Stimulated activated CD4-positive, alpha-beta T cell treated with anti-CD3 and anti-CD28 coated beads, Interleukin-1b, Interleukin-23, amount 100 ng/mL, for 1 hour (primary cell): ENCODE measurements around the gene RUBCN.
"Not testable (repeated sequence)": the region's sequence is repeated elsewhere in the genome, so short reads cannot be mapped to it uniquely, and the experiment has no call there.

Experiments
- DNase-seq, 2 donors: peaks; one replicate each; pipeline ENCODE4 v3.0.0-alpha.2; 2020; ENCODE audit warnings: low read depth in 2 of 2

RUBCN gene

GRCh38 chr3:197685546-197685945 is 51.2 kb downstream of the RUBCN start:
- DNase-seq: no peak

DNA sequence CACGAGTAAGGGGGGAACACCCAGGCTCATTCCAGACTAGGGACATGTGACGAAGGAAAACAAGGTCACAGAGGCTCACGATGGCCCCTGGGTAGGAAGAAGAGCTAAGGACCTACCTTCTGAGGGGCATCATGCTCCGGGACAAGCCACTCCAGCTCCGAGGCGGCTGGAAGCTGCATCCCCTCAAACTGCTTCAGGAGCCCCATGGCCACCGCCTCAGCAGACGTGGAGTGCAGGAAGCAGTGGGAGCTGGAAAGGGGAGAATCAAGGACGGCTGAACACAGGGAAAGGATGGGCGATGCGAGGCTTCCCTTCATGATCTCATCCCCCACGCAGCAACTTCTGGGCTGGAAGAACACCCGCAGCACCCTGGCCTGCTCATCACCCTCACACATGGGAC is 53.5 kb downstream of the RUBCN start:
- DNase-seq: no peak

DNA sequence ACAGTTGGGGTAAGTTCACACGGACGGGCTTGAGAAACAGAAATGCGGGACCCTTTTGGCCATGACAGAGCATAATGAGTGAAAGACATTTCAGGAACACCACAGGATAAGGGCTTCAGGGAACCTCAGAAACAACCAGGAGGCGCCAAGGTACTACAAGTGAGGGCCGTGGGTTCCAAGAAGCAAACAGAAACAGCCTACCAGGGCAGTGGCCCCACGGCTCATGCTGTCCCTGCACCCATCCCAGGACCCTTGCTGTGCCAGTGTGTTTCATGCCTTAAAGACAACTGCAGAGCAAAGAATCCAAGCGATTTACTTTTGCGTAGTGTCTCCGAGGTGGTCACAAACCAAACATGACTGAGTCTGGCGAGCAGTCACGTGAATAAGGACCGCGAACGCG is 54.0 kb downstream of the RUBCN start:
- no peak for DNase-seq

DNA sequence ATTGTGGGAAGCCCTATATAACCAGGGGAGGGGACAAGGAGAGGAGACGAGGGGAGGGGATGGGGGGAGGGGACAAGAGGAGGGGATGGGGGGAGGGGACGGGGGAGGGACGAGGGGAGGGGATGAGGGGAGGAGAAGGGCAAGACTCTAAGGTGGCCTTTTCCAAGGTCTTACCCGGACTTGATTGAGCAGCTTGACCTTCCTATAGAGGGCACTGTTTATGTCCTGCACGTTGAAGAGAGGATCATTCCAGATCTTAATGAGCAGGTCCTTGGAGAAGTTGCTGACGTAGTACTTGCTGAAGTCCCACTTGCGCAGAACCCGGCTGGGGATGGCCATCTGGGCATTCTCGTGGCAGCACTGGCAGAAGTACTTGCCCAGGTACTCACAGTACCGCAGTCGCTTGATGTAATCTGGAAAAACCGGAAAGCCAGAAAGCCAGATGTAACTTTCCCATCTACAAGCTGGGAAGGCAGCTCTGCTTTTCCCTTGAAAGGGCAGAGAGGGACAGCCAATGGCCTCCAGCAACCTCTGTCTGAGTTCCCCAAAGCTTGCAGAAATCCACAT is 55.7 kb downstream of the RUBCN start:
- no peak for DNase-seq

DNA sequence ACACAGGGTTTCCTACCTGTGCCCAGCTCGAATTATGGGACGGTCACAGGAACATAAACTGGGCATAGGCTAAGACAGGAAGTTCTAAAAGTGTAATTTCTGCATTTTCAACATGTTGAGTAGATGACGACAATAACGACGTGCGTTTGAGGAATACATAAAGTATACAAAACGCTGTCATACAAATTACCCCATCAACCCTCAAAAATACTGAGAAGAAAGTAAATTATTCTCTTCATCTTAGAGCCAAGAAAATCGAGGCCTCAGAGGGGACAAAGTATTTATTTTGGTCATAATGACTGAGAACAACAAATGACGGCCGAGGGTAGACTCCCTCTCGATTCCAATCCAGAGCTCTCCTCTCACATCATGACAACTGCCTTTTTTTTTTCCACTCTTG is 60.8 kb downstream of the RUBCN start:
- no peak for DNase-seq

DNA sequence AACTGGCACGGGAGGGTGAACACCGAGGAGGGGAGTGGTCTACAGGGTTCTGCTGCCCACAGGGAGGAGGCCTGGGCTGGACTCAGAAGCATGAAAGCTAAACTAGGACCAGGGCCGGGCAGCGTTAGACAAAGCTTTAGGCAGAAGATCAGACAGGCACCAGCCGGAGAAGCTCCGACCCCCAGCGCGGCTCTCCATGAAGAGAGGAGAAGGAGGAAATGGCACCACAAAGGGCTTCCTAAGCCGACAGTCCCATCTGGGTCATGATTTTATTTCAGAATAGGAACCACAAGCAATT is 61.2 kb downstream of the RUBCN start:
- DNase-seq: no peak

DNA sequence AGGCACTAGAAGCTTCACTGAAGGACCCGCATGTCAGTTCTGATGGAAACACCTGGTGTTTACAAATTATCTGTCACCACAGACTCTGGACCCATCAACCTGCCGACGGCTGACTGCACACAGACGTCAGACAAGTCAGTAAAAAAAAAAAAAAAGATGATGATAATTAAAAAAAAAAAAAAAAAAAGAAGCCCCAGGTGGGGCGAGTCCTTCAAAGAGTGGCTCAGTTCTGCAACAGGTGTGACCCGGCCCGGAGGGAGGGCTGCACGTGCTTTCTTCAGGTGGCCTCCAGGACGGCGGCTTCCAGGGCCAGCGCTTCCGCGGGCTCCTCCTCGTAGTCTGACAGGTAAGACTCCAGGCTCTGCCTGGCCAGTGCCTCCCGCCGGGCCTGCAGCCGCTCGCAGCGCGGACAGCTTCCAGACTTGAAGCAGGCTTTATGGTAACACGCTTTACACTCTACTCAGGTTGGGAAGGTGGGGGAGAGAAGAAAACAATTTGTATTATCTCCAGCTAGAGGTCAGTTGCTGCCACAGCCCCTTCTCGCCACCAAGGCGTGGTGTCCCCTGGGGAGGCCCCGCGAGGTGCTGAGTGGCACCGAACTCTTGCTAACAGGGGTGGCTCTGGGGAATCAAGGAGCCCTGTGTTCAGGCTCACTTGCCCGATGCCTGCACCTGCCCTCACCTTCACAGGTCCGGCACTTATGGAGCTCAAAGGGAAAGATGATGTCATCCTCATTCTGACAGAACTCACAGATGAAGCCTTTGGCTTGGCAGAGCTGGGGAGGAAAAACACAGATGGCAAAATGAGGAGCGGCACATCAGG is 61.8 kb downstream of the RUBCN start:
- DNase-seq: no peak

DNA sequence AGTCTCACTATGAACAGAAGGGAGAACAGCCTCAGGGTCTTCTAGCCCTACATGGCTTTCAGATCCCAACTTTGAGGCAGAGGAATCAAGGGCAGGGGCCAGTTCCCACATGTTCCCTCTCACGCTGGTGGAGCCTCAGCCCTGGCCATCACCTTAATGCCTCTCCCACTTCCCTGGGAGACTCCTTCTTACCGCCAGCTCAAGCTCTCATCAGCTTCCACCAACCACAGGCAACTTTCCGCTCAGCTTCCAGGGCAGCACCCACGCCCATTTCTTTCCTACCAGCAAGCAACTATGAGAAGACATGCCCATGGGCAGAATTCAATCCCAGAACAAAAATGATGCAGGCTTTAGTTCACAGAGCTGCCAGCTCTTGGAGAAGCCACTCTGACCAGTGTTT is 63.5 kb downstream of the RUBCN start:
- no peak for DNase-seq

GRCh38 chr3:197670361-197670760 is 66.3 kb downstream of the RUBCN start:
- no peak for DNase-seq

- no peak for DNase-seq
Measured at GRCh38 chr3:197667968-197668367, 68.7 kb downstream of the RUBCN start.

DNA sequence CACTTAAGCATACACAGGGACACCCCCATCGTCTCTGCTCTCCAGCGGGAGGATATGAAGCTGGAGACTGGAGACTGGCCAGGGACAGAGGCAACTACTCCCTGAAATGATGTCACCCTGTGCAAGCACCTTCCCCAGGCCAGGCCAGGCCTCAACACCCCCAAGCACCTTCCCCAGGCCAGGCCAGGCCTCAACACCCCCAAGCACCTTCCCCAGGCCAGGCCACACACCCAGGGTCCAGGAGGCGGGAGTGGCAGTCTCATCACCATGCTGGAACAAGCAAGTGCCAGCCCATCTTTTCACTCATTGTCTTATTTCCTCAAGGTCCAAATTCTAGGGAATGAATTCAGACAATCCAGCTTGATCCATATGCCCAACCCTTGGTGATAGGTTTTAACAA is 69.4 kb downstream of the RUBCN start:
- DNase-seq: not testable (repeated sequence)

- not testable (repeated sequence) for DNase-seq
Measured at GRCh38 chr3:197666221-197666842, 70.4 kb downstream of the RUBCN start.

GRCh38 chr3:197665549-197665948 is 71.2 kb downstream of the RUBCN start:
- DNase-seq: not testable (repeated sequence)

GRCh38 chr3:197665142-197665491 is 71.6 kb downstream of the RUBCN start:
- not testable (repeated sequence) for DNase-seq

- DNase-seq: not testable (repeated sequence)
Measured at GRCh38 chr3:197664414-197665141, 72.1 kb downstream of the RUBCN start.

DNA sequence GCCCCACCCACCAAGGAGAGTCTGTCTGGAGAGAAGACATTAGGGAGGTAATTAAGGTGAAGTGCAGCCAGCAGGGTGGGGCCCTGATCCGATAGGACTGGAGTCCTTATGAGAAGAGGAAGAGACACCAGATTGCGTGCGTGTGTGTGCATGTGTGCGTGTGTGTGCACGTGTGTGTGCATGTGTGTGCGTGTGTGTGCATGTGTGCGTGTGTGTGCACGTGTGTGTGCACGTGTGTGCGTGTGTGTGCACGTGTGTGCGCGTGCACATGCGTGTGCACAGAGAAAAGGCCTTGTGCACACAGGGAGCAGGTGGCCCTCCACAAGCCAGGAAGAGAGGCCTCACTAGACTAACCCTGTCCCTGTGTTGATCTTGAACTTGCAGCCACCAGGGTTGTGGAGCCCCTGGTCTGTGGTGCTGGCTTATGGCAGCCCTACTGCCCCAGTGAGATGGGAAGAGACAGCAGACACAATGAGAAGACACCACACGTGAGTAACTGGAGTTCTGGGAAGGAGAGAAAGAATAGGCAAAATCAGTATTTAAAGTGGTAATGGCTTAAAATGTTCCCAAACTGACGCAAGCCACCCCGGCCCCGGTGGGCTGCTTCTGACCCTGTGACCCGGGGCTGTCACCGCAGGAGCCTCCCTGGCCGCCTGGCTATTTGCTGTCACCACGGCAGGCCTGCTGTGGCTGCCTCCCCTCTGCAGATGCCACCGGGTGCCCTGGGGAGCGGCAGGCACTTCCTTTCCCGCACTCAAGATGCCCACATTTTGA is 73.2 kb downstream of the RUBCN start:
- DNase-seq: not testable (repeated sequence)

DNA sequence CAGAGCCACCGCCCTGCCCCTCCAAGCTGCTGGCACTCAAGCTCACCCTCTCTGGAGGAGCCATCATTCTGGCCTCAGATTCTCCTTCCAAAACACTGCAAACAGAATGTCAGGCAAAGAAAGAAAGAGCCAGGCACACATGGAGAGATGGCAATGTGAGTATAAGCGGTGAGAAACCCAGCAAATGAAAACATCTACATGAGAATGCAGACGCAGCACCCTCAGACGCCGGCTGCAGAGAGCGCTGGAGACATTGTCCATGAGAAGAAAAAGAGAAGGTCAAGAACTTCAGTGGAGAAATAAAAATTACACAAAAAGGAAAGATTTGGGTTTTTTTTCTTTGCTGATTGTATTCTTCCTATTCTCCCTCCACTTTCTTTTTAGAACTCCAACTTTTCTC is 74.4 kb downstream of the RUBCN start:
- not testable (repeated sequence) for DNase-seq

DNA sequence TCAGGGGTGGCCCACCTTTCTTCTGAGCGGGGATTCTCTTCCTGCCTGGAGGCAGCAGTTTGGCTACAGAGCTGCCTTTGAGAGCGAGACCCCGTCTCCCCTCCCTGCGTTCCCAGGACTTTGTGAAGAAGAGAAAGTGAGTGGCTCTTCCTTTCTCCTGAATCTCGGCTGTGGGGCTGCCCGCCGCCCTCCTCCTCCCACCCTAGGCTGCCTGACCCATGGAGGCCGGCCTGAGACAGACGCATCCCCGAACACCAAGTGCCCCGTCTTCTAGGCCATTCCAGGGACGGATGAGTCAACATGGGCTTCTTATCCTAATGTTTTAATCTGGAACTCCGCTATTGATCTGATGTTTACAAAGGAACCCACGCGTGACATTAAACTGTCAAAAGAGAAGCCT is 74.8 kb downstream of the RUBCN start:
- not testable (repeated sequence) for DNase-seq

GRCh38 chr3:197661234-197661834 is 75.4 kb downstream of the RUBCN start:
- not testable (repeated sequence) for DNase-seq

DNA sequence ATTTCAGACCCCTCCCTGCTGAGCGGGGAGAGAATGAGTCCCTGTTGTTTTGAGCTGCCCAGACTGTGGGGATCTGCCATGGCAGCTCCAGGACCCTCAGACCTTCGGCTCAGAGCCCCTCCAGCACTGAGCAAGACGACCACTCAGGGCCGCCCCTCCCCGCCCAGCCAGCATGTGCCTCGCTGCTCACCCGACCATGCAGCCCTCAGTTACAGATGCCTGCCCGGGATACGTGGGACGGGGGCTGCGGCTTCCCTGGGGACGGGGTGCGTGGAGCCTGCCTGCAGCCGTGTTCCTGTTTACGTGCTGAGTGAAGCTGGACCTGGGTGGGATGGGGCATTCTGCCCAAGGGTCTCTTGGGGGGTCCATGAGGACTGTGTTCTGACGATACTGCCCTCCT is 77.0 kb downstream of the RUBCN start:
- not testable (repeated sequence) for DNase-seq

DNA sequence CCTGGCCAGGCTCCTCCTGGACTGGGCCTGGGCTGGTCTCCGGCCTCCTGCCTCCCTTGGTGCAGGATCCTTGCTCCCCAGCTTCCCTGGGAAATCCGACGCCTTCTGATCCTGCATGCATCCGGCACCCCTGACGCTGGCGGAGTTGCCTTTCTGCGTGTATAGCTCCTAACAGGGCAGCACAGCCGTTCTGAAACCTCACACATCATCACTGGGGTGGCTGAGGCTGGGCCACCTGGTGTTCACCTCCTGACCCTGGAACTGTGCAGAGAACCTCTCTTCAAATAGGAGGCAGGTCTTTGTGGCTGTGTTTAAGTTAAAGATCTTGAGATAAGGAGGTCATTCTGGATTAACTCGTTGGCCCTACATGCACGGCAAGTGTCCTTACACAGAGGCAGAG is 77.6 kb downstream of the RUBCN start:
- DNase-seq: not testable (repeated sequence)
